Upper lobe of left lung (tissue), 6 donors: ENCODE results near the gene ENGASE. TPM values are rescaled to one million over a fixed set of nuclear protein-coding genes. Genes with fewer than 3 reads are reported as not detected.

Source experiments
- ATAC-seq, 2 donors: fragments of 200-7000 bp; cut with Tn5 transposase; one replicate each; pipeline ENCODE4 v1.9.1; 2022; ENCODE audit warnings: mild to moderate bottlenecking in 2 of 2, moderate library complexity in 2 of 2; ENCODE audit not compliant: low FRiP score in 2 of 2
- DNase-seq, 2 donors: peaks; one replicate each; pipeline ENCODE4 v3.0.0-alpha.2; 2019 to 2020
- H3K27ac ChIP-seq, 4 donors: fragments of 200-600 bp; sonication (generic); one replicate each; pipeline ENCODE4 v1.5.1; 2016 to 2019
- H3K27me3 ChIP-seq, 4 donors: fragments of 200-600 bp; sonication (generic); one replicate each; pipeline ENCODE4 v1.5.1; 2017 to 2019
- H3K36me3 ChIP-seq, 4 donors: fragments of 200-600 bp; sonication (generic); one replicate each; pipeline ENCODE4 v1.5.1; 2016 to 2019
- H3K4me1 ChIP-seq, 4 donors: fragments of 200-600 bp; sonication (generic); one replicate each; pipeline ENCODE4 v1.5.1; 2018 to 2019
- H3K4me3 ChIP-seq, 4 donors: fragments of 200-600 bp; sonication (generic); one replicate each; pipeline ENCODE4 v1.5.1; 2017 to 2019; ENCODE audit warnings: mild to moderate bottlenecking in 2 of 4, moderate library complexity in 1 of 4
- H3K9me3 ChIP-seq, 4 donors: fragments of 200-600 bp; sonication (generic); one replicate each; pipeline ENCODE4 v1.5.1; 2018 to 2019
- CTCF ChIP-seq, 6 experiments: fragments of 450-650 bp in 4 of 6; fragments of 200-600 bp in 2 of 6; sonication (generic) in 2 of 6; IDR thresholded peaks; one replicate each; pipeline ENCODE4 v1.5.1; 2016 to 2019; ENCODE audit warnings: antibody characterized with exemption in 6 of 6
- EP300 ChIP-seq, 4 donors: sonication (generic); formaldehyde crosslinking; IDR thresholded peaks; one replicate each; pipeline ENCODE4 v1.5.1; 2017; ENCODE audit warnings: antibody characterized with exemption in 4 of 4, control low read depth in 2 of 4
- POLR2A ChIP-seq, 4 donors: fragments of 450-650 bp; IDR thresholded peaks; one replicate each; pipeline ENCODE4 v1.5.1; 2016 to 2017; ENCODE audit warnings: antibody characterized with exemption in 4 of 4, mild to moderate bottlenecking in 2 of 4
- POLR2AphosphoS5 ChIP-seq, 2 donors: sonication (generic); formaldehyde crosslinking; IDR thresholded peaks; one replicate each; pipeline ENCODE4 v1.5.1; 2017; ENCODE audit warnings: antibody characterized with exemption in 2 of 2
- WGBS, 2 donors: methylation state at CpG; one replicate each; pipeline ENCODE4 v1.1.5; 2017 to 2018; 5-methylcytosine and 5-hydroxymethylcytosine counted together
- total RNA-seq, 6 donors: library from RNA; depleted of rRNA in 4 of 6; stranded (reverse); fragments of >200 nt in 4 of 6; gene quantifications; one replicate each; pipeline versions ENCODE4 v1.1.0 to v1.2.1, GENCODE V29; 2016 to 2021
- donor health status: DM: no; HTN: no; CAD: no; lungs with moderate emphysema.
- donor health status: DM: no; HTN: yes; CAD: no; lungs with severe emphysema.

Gene ENGASE
- total RNA-seq, 6 donors from 2014 or later: 17.2 to 320 (median 55.9) TPM

GRCh38 chr17:79036181-79036580, 38.4 kb upstream of the ENGASE start:
- H3K27ac ChIP-seq: peak overlapping the region in 2 of 4 donors; percentile 35 to 46
- no peak for TF ChIP-seq CTCF (IDR thresholded peaks at IDR 0.05)
- TF ChIP-seq EP300 (IDR thresholded peaks at IDR 0.05): no peak
- no peak for TF ChIP-seq POLR2AphosphoS5 (IDR thresholded peaks at IDR 0.05)
- TF ChIP-seq POLR2A (IDR thresholded peaks at IDR 0.05): no peak
- H3K36me3 ChIP-seq: no peaks in the 10 kb centered on the region
- 91 to 94% methylated on average over 6 of the region's 6 CpGs for WGBS, 2 donors
- H3K9me3 ChIP-seq: no peaks in the 10 kb centered on the region
- no peak overlapping the region for H3K4me3 ChIP-seq
- DNase-seq (no peak), ATAC-seq (no peak)
- no peaks in the 10 kb centered on the region for H3K27me3 ChIP-seq
- H3K4me1 ChIP-seq: peaks cover 11 to 28% (median 22%) of the 10 kb centered on the region in 4 donors

GRCh38 chr17:79036596-79036995, 38.0 kb upstream of the ENGASE start:
- peak in 1 of 2 donors; percentile 67 for DNase-seq
- H3K4me3 ChIP-seq: no peak overlapping the region
- no peaks in the 10 kb centered on the region for H3K36me3 ChIP-seq
- WGBS, 2 donors: 49 to 52% methylated on average over 3 of the region's 3 CpGs
- ATAC-seq: peak; percentile 43 to 47
- TF ChIP-seq EP300 (IDR thresholded peaks at IDR 0.05): no peak
- TF ChIP-seq CTCF (IDR thresholded peaks at IDR 0.05): no peak
- peak; percentile 36 to 75 for TF ChIP-seq POLR2AphosphoS5 (IDR thresholded peaks at IDR 0.05)
- no peaks in the 10 kb centered on the region for H3K27me3 ChIP-seq
- H3K27ac ChIP-seq: peak overlapping the region in 3 of 4 donors; percentile 21 to 46 (median 35)
- H3K9me3 ChIP-seq: no peaks in the 10 kb centered on the region
- H3K4me1 ChIP-seq: peaks cover 11 to 28% (median 22%) of the 10 kb centered on the region in 4 donors

- 67 to 83% methylated on average over 6 to 8 of the region's 8 CpGs for WGBS, 2 donors
- DNase-seq (peak in 1 of 2 donors; percentile 22), ATAC-seq (peak; percentile 44 to 86)
- H3K27me3 ChIP-seq: no peaks in the 10 kb centered on the region
- TF ChIP-seq POLR2AphosphoS5 (IDR thresholded peaks at IDR 0.05) (peak; percentile 15 to 67), POLR2A (IDR thresholded peaks at IDR 0.05) (no peak), CTCF (IDR thresholded peaks at IDR 0.05) (no peak)
- no peaks in the 10 kb centered on the region for H3K9me3 ChIP-seq
- H3K27ac ChIP-seq: peak overlapping the region in 2 of 4 donors; percentile 45 to 64
- H3K4me1 ChIP-seq: peaks cover 18 to 28% (median 24%) of the 10 kb centered on the region in 4 donors
- H3K4me3 ChIP-seq: no peak overlapping the region
- no peaks in the 10 kb centered on the region for H3K36me3 ChIP-seq
Measured at GRCh38 chr17:79038545-79039135, 36.0 kb upstream of the ENGASE start.

- DNase-seq (no peak), ATAC-seq (no peak)
- TF ChIP-seq CTCF (IDR thresholded peaks at IDR 0.05) (no peak), EP300 (IDR thresholded peaks at IDR 0.05) (no peak), POLR2AphosphoS5 (IDR thresholded peaks at IDR 0.05) (no peak), POLR2A (IDR thresholded peaks at IDR 0.05) (no peak)
- Histone ChIP-seq H3K9me3 (no peaks in the 10 kb centered on the region), H3K27me3 (no peaks in the 10 kb centered on the region), H3K4me3 (no peak overlapping the region), H3K4me1 (peaks cover 18 to 28% (median 22%) of the 10 kb centered on the region in 4 donors), H3K36me3 (no peaks in the 10 kb centered on the region), H3K27ac (peak overlapping the region in 2 of 4 donors; percentile 45 to 64)
- WGBS, 2 donors: 81 to 98% methylated on average over 8 of the region's 8 CpGs
Measured at GRCh38 chr17:79039171-79039570, 35.5 kb upstream of the ENGASE start.

GRCh38 chr17:79039886-79040285, 34.7 kb upstream of the ENGASE start:
- DNase-seq (no peak), ATAC-seq (no peak)
- Histone ChIP-seq H3K9me3 (no peaks in the 10 kb centered on the region), H3K4me1 (peaks cover 16 to 24% (median 21%) of the 10 kb centered on the region in 4 donors), H3K27ac (no peak overlapping the region), H3K36me3 (no peaks in the 10 kb centered on the region), H3K27me3 (no peaks in the 10 kb centered on the region), H3K4me3 (no peak overlapping the region)
- WGBS, 2 donors: 91 to 92% methylated on average over 6 of the region's 6 CpGs
- no peak for TF ChIP-seq CTCF (IDR thresholded peaks at IDR 0.05)
- TF ChIP-seq EP300 (IDR thresholded peaks at IDR 0.05): no peak
- TF ChIP-seq POLR2A (IDR thresholded peaks at IDR 0.05): no peak
- TF ChIP-seq POLR2AphosphoS5 (IDR thresholded peaks at IDR 0.05): no peak
